ENCODE data around the gene LTBP3. TPM values are rescaled to one million over a fixed set of nuclear protein-coding genes. Genes with fewer than 3 reads are reported as not detected.

LTBP3 gene
- total and polyA plus RNA-seq, 2 of the 13 experiments (the other 11 are each of a cell fraction or from before 2014, with no cell fraction given), result 12.2 to 68.1 TPM

GRCh38 chr11:65555693-65556231 is 2.4 kb downstream of the LTBP3 start (continued):
- TF ChIP-seq ARID5B (CRISPR knock-in tag; IDR thresholded peaks at IDR 0.05) (peak; percentile 46; the same call in 1 of the 2 replicates), PAX8 (CRISPR knock-in tag; IDR thresholded peaks at IDR 0.05; ENCODE audit: borderline replicate concordance) (no peak), ZNF883 (CRISPR knock-in tag; IDR thresholded peaks at IDR 0.05; ENCODE audit: not compliant biosample characterization) (no peak), ZBTB38 (CRISPR knock-in tag; IDR thresholded peaks at IDR 0.05) (no peak), SYNCRIP (IDR thresholded peaks at IDR 0.05; ENCODE audit: insufficient read depth, low read depth, low read length) (no peak), SAP130 (CRISPR knock-in tag; IDR thresholded peaks at IDR 0.05; ENCODE audit: low read depth) (peak; percentile 90), ZNF263 (CRISPR knock-in tag; IDR thresholded peaks at IDR 0.05) (no peak), ZNF460 (CRISPR knock-in tag; IDR thresholded peaks at IDR 0.05; ENCODE audit: borderline replicate concordance) (no peak), NKX3-1 (CRISPR knock-in tag; IDR thresholded peaks at IDR 0.05) (no peak), ZNF615 (CRISPR knock-in tag; IDR thresholded peaks at IDR 0.05; ENCODE audit: borderline replicate concordance) (no peak), NR3C1 (CRISPR knock-in tag; IDR thresholded peaks at IDR 0.05) (no peak), KDM2A (CRISPR knock-in tag; IDR thresholded peaks at IDR 0.05; ENCODE audit: borderline replicate concordance, low read depth) (peak; percentile 52; the same call in 1 of the 2 replicates), TEAD3 (CRISPR knock-in tag; optimal IDR thresholded peaks at IDR 0.05; ENCODE audit: borderline replicate concordance) (peak; percentile 56), MAFF (IDR thresholded peaks at IDR 0.05; ENCODE audit: low read depth, low read length) (no peak)
- TF ChIP-seq, protein P1, sequence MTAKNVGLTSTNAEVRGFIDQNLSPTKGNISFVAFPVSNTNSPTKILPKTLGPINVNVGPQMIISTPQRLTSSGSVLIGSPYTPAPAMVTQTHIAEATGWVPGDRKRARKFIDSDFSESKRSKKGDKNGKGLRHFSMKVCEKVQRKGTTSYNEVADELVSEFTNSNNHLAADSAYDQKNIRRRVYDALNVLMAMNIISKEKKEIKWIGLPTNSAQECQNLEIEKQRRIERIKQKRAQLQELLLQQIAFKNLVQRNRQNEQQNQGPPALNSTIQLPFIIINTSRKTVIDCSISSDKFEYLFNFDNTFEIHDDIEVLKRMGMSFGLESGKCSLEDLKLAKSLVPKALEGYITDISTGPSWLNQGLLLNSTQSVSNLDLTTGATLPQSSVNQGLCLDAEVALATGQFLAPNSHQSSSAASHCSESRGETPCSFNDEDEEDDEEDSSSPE (CRISPR knock-in tag; IDR thresholded peaks at IDR 0.05), result no peak
- TF ChIP-seq, protein P2, sequence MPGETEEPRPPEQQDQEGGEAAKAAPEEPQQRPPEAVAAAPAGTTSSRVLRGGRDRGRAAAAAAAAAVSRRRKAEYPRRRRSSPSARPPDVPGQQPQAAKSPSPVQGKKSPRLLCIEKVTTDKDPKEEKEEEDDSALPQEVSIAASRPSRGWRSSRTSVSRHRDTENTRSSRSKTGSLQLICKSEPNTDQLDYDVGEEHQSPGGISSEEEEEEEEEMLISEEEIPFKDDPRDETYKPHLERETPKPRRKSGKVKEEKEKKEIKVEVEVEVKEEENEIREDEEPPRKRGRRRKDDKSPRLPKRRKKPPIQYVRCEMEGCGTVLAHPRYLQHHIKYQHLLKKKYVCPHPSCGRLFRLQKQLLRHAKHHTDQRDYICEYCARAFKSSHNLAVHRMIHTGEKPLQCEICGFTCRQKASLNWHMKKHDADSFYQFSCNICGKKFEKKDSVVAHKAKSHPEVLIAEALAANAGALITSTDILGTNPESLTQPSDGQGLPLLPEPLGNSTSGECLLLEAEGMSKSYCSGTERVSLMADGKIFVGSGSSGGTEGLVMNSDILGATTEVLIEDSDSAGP (CRISPR knock-in tag; IDR thresholded peaks at IDR 0.05; ENCODE audit: borderline replicate concordance), result no peak
- TF ChIP-seq, protein P3, sequence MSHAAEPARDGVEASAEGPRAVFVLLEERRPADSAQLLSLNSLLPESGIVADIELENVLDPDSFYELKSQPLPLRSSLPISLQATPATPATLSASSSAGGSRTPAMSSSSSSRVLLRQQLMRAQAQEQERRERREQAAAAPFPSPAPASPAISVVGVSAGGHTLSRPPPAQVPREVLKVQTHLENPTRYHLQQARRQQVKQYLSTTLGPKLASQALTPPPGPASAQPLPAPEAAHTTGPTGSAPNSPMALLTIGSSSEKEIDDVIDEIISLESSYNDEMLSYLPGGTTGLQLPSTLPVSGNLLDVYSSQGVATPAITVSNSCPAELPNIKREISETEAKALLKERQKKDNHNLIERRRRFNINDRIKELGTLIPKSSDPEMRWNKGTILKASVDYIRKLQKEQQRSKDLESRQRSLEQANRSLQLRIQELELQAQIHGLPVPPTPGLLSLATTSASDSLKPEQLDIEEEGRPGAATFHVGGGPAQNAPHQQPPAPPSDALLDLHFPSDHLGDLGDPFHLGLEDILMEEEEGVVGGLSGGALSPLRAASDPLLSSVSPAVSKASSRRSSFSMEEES (CRISPR knock-in tag; IDR thresholded peaks at IDR 0.05), result 0 out of 2 replicates have a peak, but pooled peaks have one; percentile 10
- TF ChIP-seq, protein P4, sequence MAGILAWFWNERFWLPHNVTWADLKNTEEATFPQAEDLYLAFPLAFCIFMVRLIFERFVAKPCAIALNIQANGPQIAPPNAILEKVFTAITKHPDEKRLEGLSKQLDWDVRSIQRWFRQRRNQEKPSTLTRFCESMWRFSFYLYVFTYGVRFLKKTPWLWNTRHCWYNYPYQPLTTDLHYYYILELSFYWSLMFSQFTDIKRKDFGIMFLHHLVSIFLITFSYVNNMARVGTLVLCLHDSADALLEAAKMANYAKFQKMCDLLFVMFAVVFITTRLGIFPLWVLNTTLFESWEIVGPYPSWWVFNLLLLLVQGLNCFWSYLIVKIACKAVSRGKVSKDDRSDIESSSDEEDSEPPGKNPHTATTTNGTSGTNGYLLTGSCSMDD (CRISPR knock-in tag; IDR thresholded peaks at IDR 0.05), result no peak
